Upper lobe of left lung (tissue), 6 donors: ENCODE data around the gene CAPN9. TPM values are rescaled to one million over a fixed set of nuclear protein-coding genes. Genes with fewer than 3 reads are reported as not detected.

ENCODE experiments used
- ATAC-seq, 2 donors: fragments of 200-7000 bp; cut with Tn5 transposase; one replicate each; pipeline ENCODE4 v1.9.1; 2022; ENCODE audit warnings: mild to moderate bottlenecking in 2 of 2, moderate library complexity in 2 of 2; ENCODE audit not compliant: low FRiP score in 2 of 2
- DNase-seq, 2 donors: peaks; one replicate each; pipeline ENCODE4 v3.0.0-alpha.2; 2019 to 2020
- H3K27ac ChIP-seq, 4 donors: fragments of 200-600 bp; sonication (generic); one replicate each; pipeline ENCODE4 v1.5.1; 2016 to 2019
- H3K27me3 ChIP-seq, 4 donors: fragments of 200-600 bp; sonication (generic); one replicate each; pipeline ENCODE4 v1.5.1; 2017 to 2019
- H3K36me3 ChIP-seq, 4 donors: fragments of 200-600 bp; sonication (generic); one replicate each; pipeline ENCODE4 v1.5.1; 2016 to 2019
- H3K4me1 ChIP-seq, 4 donors: fragments of 200-600 bp; sonication (generic); one replicate each; pipeline ENCODE4 v1.5.1; 2018 to 2019
- H3K4me3 ChIP-seq, 4 donors: fragments of 200-600 bp; sonication (generic); one replicate each; pipeline ENCODE4 v1.5.1; 2017 to 2019; ENCODE audit warnings: mild to moderate bottlenecking in 2 of 4, moderate library complexity in 1 of 4
- H3K9me3 ChIP-seq, 4 donors: fragments of 200-600 bp; sonication (generic); one replicate each; pipeline ENCODE4 v1.5.1; 2018 to 2019
- CTCF ChIP-seq, 6 experiments: fragments of 450-650 bp in 4 of 6; fragments of 200-600 bp in 2 of 6; sonication (generic) in 2 of 6; IDR thresholded peaks; one replicate each; pipeline ENCODE4 v1.5.1; 2016 to 2019; ENCODE audit warnings: antibody characterized with exemption in 6 of 6
- EP300 ChIP-seq, 4 donors: sonication (generic); formaldehyde crosslinking; IDR thresholded peaks; one replicate each; pipeline ENCODE4 v1.5.1; 2017; ENCODE audit warnings: antibody characterized with exemption in 4 of 4, control low read depth in 2 of 4
- POLR2A ChIP-seq, 4 donors: fragments of 450-650 bp; IDR thresholded peaks; one replicate each; pipeline ENCODE4 v1.5.1; 2016 to 2017; ENCODE audit warnings: antibody characterized with exemption in 4 of 4, mild to moderate bottlenecking in 2 of 4
- POLR2AphosphoS5 ChIP-seq, 2 donors: sonication (generic); formaldehyde crosslinking; IDR thresholded peaks; one replicate each; pipeline ENCODE4 v1.5.1; 2017; ENCODE audit warnings: antibody characterized with exemption in 2 of 2
- WGBS, 2 donors: methylation state at CpG; one replicate each; pipeline ENCODE4 v1.1.5; 2017 to 2018; 5-methylcytosine and 5-hydroxymethylcytosine counted together
- total RNA-seq, 6 donors: library from RNA; depleted of rRNA in 4 of 6; stranded (reverse); fragments of >200 nt in 4 of 6; gene quantifications; one replicate each; pipeline versions ENCODE4 v1.1.0 to v1.2.1, GENCODE V29; 2016 to 2021
- donor health status: DM: no; HTN: no; CAD: no; lungs with moderate emphysema.
- donor health status: DM: no; HTN: yes; CAD: no; lungs with severe emphysema.

The CAPN9 gene
- total RNA-seq, 6 donors from 2014 or later = 8.0 to 29.0 (median 19.6) TPM

GRCh38 chr1:230757856-230758708 is 10.9 kb downstream of the CAPN9 start:
- TF ChIP-seq CTCF (IDR thresholded peaks at IDR 0.05) = no peak
- no peak for TF ChIP-seq POLR2AphosphoS5 (IDR thresholded peaks at IDR 0.05)
- TF ChIP-seq POLR2A (IDR thresholded peaks at IDR 0.05) = no peak
- no peak for TF ChIP-seq EP300 (IDR thresholded peaks at IDR 0.05)
- H3K9me3 ChIP-seq = no peaks in the 10 kb centered on the region
- H3K4me3 ChIP-seq = no peak overlapping the region
- no peak overlapping the region for H3K27ac ChIP-seq
- WGBS, 2 donors = 77 to 87% methylated on average over 15 to 16 of the region's 16 CpGs
- H3K36me3 ChIP-seq = no peaks in the 10 kb centered on the region
- ATAC-seq (no peak), DNase-seq (no peak)
- peaks cover 0 to 14% (median 5%) of the 10 kb centered on the region in 4 donors for H3K4me1 ChIP-seq
- no peaks in the 10 kb centered on the region for H3K27me3 ChIP-seq

DNA sequence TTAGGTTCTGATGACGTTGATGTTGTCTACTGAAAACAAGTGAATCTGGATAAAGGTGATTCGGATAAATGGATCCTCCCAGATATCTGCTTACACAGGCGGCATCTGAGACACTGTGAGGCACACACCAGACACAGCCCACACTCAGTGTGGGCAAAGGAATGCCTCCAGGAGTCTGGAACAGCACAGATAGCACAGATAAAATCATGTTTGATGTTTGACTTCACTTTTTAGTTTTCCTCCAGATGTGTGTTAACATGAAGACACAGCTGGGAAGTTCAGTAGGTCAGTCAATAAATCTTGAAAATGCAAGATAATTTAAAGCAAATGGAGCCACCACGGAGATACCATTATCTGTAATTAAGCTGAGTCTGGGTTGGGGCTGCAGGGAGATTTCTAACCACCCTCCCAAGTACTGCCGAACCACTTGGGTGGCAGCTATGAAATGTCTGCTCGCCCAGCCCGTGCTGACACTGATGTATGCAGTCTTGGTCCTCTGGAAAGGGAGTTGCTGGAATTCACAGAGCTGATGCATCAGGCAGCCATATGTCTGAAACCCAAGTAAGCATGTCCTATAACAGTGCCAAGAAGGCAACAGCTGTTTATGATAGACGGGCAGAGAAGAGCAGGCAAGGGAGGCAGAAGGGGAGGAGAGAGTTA is 11.7 kb downstream of the CAPN9 start:
- H3K9me3 ChIP-seq = no peaks in the 10 kb centered on the region
- 62 to 63% methylated on average over 6 to 8 of the region's 8 CpGs for WGBS, 2 donors
- no peak for ATAC-seq

DNA sequence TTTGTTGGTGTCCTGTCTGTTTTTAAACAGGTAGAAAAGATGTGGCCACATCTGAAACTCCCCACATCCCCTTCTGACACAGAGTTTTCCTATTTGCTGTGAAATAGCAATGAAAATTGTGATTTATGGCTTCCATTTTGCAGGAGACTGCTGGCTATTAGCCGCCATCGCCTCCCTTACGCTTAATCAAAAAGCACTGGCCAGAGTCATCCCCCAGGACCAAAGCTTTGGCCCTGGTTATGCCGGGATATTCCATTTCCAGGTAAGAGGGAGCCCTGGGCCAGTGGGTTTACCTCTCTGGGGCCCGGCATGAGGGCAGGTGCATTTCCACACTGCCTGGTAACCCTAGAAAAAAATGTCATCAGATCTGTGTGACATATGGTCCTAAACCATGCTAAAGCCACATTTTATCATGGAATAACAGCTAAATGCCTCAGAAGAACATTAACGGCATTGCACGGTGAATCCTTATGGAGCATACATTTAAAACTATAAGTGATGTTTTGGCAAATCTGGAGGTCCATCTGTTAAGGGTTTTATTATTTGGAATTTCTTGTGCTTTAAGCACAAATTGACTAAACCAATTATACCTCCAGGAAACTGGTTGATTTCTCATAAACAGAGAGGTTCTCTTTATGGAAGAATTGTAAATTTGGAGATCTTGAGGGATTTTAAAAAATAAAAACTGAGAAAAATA is 12.3 kb downstream of the CAPN9 start:
- no peaks in the 10 kb centered on the region for H3K36me3 ChIP-seq
- no peaks in the 10 kb centered on the region for H3K27me3 ChIP-seq
- 82 to 94% methylated on average over 7 of the region's 7 CpGs for WGBS, 2 donors
- H3K4me1 ChIP-seq = peaks cover 0 to 3% (median 0%) of the 10 kb centered on the region in 4 donors
- no peak overlapping the region for H3K4me3 ChIP-seq
- no peak for TF ChIP-seq POLR2A (IDR thresholded peaks at IDR 0.05)
- TF ChIP-seq CTCF (IDR thresholded peaks at IDR 0.05) = no peak
- TF ChIP-seq POLR2AphosphoS5 (IDR thresholded peaks at IDR 0.05) = no peak
- TF ChIP-seq EP300 (IDR thresholded peaks at IDR 0.05) = no peak
- H3K27ac ChIP-seq = no peak overlapping the region
- DNase-seq (no peak), ATAC-seq (no peak)
- H3K9me3 ChIP-seq = no peaks in the 10 kb centered on the region

More for the DNA sequence above, 11.7 kb downstream of the CAPN9 start:
- H3K4me3 ChIP-seq = no peak overlapping the region
- DNase-seq = no peak
- H3K27ac ChIP-seq = no peak overlapping the region
- peaks cover 0 to 6% (median 3%) of the 10 kb centered on the region in 4 donors for H3K4me1 ChIP-seq
- no peaks in the 10 kb centered on the region for H3K27me3 ChIP-seq
- TF ChIP-seq EP300 (IDR thresholded peaks at IDR 0.05) = no peak
- TF ChIP-seq CTCF (IDR thresholded peaks at IDR 0.05) = no peak
- no peak for TF ChIP-seq POLR2AphosphoS5 (IDR thresholded peaks at IDR 0.05)
- TF ChIP-seq POLR2A (IDR thresholded peaks at IDR 0.05) = no peak
- no peaks in the 10 kb centered on the region for H3K36me3 ChIP-seq

DNA sequence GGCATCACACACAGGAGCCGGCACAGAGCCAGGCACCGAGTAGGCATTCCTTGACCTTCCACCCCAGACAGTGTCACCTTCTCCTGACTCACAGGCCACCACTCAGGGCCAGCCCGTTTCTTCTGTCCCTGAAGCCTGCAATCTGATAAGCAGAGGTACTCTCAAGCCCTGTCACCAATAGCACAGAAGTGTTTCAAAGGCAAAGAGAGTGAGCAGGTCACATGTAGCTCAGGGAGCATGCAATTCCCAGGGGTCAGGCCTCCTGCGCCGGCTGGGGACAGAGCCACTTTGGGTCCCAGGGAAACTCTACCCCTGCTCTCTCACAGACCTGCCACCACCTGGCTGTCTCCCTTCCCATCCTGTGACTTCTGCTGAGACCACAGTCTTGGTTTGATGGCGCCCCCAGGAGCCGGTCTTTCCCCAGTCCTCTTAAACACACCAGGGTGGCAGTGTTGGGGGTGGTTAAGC is 13.2 kb downstream of the CAPN9 start:
- no peaks in the 10 kb centered on the region for H3K4me1 ChIP-seq
- H3K27me3 ChIP-seq = no peaks in the 10 kb centered on the region
- DNase-seq (no peak), ATAC-seq (peak in 1 of 2 donors; percentile 24)
- H3K9me3 ChIP-seq = no peaks in the 10 kb centered on the region
- TF ChIP-seq POLR2A (IDR thresholded peaks at IDR 0.05) = no peak
- no peak for TF ChIP-seq EP300 (IDR thresholded peaks at IDR 0.05)
- TF ChIP-seq CTCF (IDR thresholded peaks at IDR 0.05) = no peak
- TF ChIP-seq POLR2AphosphoS5 (IDR thresholded peaks at IDR 0.05) = no peak
- WGBS, 2 donors = 82 to 88% methylated on average over 5 to 7 of the region's 7 CpGs
- no peak overlapping the region for H3K4me3 ChIP-seq
- H3K27ac ChIP-seq = no peak overlapping the region
- no peaks in the 10 kb centered on the region for H3K36me3 ChIP-seq
